ENCODE measurements around the gene C11orf86.

C11orf86 gene

DNA sequence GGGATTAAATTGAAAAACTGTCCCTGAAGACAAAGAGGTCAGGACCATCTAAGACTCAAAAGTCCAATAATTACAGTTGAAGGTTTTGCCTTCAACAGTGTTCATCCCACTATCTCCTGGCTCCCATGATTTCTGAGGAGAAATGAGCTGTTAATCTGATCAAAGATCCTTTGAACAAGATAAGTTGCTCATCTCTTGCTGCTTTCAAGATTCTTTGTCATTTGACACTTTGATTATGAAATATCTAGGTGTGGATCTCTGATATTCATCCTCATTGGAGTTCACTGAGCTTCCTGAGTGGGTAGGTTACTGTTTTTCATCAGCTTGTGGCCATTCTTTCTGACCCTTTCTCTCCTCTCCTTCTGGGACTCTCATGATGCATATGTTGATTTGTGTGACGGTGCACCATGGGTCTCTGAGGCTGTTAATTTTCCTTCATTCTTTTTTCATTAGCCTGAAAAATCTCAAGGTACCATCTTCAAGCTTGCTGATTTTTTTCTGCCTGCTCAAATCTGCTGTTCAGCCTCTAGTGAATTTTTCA lies 37.8 kb upstream of the C11orf86 start:
- no peak for TF ChIP-seq CTCF (IDR thresholded peaks at IDR 0.05; ENCODE audit: borderline replicate concordance, control extremely low read depth, extremely low read depth, insufficient read depth, missing control alignments)
- in situ Hi-C loops (cut with MboI; ENCODE audit: low sequenced_read_pairs, unreplicated experiment) = no loop called here
- DNase-seq (ENCODE audit: low spot score) = no peak

- in situ Hi-C loops (cut with MboI; ENCODE audit: low sequenced_read_pairs, unreplicated experiment) = no loop called here
- no peak for TF ChIP-seq CTCF (IDR thresholded peaks at IDR 0.05; ENCODE audit: borderline replicate concordance, control extremely low read depth, extremely low read depth, insufficient read depth, missing control alignments)
- DNase-seq (ENCODE audit: low spot score) = no peak
Observed at GRCh38 chr11:66938582-66939135, 36.4 kb upstream of the C11orf86 start.

DNA sequence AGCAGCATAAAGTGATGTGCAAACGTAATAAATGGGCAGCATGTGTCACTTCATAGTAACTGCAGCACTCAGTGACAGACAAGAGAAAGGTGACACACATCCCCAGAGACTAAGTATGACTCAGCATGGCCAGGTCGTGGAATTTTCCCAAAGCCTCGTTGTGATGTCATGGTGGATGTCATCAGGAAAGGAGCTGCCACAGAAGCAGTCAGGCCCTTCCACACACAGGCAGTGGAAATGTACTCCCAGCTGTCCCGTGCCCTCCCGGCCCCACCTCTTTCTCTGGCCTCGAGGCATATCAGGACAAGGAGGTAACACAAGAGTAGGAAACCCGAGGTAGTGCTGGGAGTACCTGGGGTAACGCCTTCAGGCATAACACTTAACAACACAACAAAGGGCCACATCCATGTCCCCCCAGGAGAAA lies 25.0 kb upstream of the C11orf86 start:
- peak; percentile 32 for DNase-seq (ENCODE audit: low spot score)
- TF ChIP-seq CTCF (IDR thresholded peaks at IDR 0.05; ENCODE audit: borderline replicate concordance, control extremely low read depth, extremely low read depth, insufficient read depth, missing control alignments) = no peak
- in situ Hi-C loops (cut with MboI; ENCODE audit: low sequenced_read_pairs, unreplicated experiment) = no loop called here

- TF ChIP-seq CTCF (IDR thresholded peaks at IDR 0.05; ENCODE audit: borderline replicate concordance, control extremely low read depth, extremely low read depth, insufficient read depth, missing control alignments) = no peak
- in situ Hi-C loops (cut with MboI; ENCODE audit: low sequenced_read_pairs, unreplicated experiment) = no loop called here
- DNase-seq (ENCODE audit: low spot score) = no peak
Observed at GRCh38 chr11:66951135-66951534, 24.0 kb upstream of the C11orf86 start.

- no peak for DNase-seq (ENCODE audit: low spot score)
- TF ChIP-seq CTCF (IDR thresholded peaks at IDR 0.05; ENCODE audit: borderline replicate concordance, control extremely low read depth, extremely low read depth, insufficient read depth, missing control alignments) = no peak
- in situ Hi-C loops (cut with MboI; ENCODE audit: low sequenced_read_pairs, unreplicated experiment) = no loop called here
Observed at GRCh38 chr11:66951927-66952337, 23.2 kb upstream of the C11orf86 start.

DNA sequence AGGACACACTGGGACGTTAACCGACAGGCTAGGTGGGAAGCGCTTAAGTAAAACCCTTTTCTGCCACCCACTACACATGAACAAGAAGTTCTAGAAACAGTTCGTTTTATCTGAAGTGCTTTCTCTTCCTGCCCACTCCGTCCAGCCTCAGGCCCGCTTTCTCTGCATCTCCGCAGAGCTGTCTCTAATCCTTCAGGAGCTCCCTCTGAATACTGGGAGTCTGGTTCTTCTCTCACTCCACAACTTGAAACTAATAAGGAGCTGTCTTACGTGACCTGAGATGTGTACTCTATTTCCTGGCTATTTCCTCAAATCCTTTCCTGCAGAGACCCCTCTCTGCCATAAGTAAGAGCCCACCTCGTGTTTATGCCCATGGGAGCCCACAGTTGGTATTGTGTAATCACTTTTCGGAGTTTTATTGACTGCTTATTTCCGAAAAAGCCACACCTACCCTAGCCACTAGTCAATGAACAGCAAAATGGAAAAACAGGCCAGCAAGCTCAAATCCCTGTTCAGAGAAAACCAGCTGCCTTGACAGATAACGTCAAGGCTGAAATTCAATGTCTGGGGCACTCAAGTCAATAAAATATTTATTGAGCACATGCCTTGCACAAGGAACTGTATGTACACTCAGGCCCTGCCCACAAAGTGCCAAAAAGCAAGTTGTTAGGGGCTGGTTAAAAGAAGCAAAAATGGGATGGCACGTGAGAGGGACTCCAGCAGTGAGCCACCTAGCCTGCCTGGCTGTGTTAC lies 21.8 kb upstream of the C11orf86 start:
- in situ Hi-C loops (cut with MboI; ENCODE audit: low sequenced_read_pairs, unreplicated experiment) = no loop called here
- TF ChIP-seq CTCF (IDR thresholded peaks at IDR 0.05; ENCODE audit: borderline replicate concordance, control extremely low read depth, extremely low read depth, insufficient read depth, missing control alignments) = no peak
- no peak for DNase-seq (ENCODE audit: low spot score)

All from GM13976 (cell line).